Measurements from ENCODE around the gene B3GNT2.
"Not testable (repeated sequence)": the region's sequence is repeated elsewhere in the genome, so short reads cannot be mapped to it uniquely, and the experiment has no call there.

B3GNT2 gene

GRCh38 chr2:62185475-62186155, 10.3 kb upstream of the B3GNT2 start:
- no peak for DNase-seq (ENCODE audit: low spot score)

DNA sequence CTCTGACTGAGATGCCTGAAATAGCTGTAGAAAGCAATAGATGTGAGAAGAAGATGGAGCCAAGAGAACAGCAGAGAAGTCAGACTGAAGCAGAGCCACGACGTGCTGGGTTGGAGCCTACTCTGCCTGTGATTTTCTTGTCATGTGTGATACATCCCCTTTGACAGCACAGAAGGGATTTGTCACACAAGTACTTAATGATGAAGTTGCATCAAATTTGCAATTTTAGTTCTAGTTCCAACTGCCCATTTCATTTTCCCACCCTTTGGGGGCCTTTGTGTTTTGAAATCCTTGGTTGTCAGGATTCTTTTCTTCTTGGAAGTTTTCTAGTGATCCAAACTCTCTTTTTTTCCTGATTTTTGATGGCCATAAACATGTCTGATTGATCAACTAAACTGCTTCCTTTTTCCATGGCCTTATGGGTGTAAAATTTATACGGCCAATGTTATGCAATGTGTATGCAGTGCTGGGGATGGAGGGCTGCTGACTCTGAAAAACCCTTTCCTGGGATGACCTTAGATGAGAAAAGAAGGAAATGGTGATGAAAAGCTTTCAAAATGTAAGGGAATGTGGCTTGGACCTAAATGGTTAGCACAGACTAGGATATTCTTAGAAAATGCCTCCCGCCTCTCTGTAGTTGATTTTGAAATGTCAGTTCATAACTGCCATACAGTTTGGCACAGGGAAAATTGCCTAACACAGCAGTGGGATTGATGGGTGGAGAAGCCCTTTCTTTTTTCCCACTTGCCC, 9.6 kb upstream of the B3GNT2 start:
- no peak for DNase-seq (ENCODE audit: low spot score)

- DNase-seq (ENCODE audit: low spot score): no peak
Measured at GRCh38 chr2:62187246-62187645, 8.7 kb upstream of the B3GNT2 start.

DNA sequence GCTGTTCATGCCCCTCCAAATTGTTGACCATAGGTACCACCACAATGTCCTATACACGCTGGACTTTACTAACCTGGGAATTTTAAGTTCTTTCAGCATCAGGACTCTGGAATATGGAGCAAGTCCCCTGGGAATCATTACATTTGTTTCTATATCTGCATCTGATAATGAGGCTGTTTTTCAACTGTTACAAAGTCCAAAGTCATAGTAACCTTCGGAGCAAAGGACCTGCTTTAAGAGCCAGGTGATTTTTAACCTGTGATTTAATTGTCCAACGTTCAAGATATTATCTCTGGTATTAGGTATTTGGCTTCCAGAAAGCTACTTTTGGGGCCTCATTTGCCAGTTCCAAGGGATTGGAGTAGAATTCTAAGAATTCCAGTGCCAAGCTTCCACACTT, 7.5 kb upstream of the B3GNT2 start:
- DNase-seq (ENCODE audit: low spot score): no peak

DNA sequence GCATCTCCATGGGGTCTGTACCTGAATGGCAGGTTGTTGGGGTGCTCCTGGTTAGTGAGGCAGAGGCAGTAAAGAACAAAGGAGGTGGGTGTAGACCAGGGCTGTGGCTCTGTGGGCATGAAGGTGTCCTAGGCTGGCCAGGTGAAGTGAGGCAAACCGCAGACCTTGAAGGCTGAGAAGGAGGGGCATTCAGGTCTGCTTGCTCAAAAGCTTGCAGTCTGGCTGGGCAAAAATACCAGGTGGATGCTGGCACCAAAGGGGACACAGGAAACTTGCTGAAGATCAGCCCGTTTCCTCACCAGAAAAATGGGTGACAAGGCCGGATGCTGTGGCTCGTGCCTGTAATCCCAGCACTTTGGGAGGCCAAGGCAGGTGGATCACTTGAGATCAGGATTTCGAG, 6.7 kb upstream of the B3GNT2 start:
- no peak for DNase-seq (ENCODE audit: low spot score)

- DNase-seq (ENCODE audit: low spot score): no peak
Measured at GRCh38 chr2:62192811-62193210, 3.1 kb upstream of the B3GNT2 start.

DNA sequence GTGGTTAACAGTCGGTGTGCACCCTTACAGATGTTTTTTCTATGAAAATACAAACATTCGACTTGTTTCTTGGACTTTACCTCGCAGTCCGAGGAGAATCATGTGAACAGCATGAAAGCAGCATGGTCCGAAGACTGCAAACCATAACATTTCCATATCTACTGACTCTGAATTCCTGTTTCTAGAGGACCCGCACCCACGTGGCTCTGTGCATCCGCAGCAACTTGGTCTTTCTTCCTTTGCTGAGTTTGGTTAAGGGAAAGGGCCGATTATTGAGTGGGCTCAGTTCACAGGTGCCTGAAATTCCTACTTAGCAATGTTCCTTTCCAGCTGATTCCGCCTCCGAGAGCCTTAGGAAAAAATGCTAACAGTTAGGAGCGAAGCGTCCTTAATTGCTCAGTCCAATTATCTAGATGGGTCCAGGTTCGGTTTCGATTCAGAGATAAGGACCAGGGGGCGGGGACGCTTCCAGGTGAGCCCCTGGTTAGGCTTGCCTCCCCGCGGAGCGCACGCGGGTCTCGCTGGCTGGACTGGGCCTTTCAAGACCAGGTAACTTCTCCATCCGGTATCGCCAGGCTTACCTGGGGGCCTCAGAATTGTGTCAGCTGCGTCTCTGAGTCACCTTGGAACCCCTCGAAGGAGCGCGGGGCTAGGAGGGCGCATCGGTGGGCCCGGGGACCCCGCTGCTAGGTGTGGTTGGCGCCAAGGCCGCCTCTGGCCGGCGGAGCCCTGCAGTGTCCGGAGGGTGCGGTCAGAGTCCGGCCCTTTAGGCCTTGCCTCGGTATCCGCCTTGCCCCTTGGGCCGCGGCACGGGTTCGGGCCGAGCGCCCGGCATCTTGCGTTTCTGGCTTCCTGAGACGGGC, 1.1 kb upstream of the B3GNT2 start:
- peak; percentile 11 for DNase-seq (ENCODE audit: low spot score)

- no peak for DNase-seq (ENCODE audit: low spot score)
Measured at GRCh38 chr2:62196278-62196901, 475 bp downstream of the B3GNT2 start.

GRCh38 chr2:62197011-62197924, 1.4 kb downstream of the B3GNT2 start:
- DNase-seq (ENCODE audit: low spot score): peak; percentile 56

GRCh38 chr2:62197925-62198633, 2.2 kb downstream of the B3GNT2 start:
- no peak for DNase-seq (ENCODE audit: low spot score)

DNA sequence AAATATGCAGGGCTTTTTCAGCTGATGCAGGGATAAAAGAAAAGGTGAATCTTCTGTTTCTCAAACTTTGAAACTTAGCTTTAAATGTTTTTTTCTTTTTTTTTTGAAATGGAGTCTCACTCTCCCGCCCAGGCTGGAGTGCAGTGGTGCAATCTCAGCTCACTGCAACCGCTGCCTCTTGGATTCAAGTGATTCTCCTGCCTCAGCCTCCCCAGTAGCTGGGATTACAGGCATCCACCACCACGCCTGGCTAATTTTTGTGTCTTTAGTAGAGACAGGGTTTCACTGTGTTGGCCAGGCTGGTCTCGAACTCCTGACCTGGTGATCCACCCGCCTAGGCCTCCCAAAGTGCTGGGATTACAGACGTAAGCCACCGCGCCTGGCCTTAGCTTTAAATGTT, 2.9 kb downstream of the B3GNT2 start:
- DNase-seq (ENCODE audit: low spot score): not testable (repeated sequence)

DNA sequence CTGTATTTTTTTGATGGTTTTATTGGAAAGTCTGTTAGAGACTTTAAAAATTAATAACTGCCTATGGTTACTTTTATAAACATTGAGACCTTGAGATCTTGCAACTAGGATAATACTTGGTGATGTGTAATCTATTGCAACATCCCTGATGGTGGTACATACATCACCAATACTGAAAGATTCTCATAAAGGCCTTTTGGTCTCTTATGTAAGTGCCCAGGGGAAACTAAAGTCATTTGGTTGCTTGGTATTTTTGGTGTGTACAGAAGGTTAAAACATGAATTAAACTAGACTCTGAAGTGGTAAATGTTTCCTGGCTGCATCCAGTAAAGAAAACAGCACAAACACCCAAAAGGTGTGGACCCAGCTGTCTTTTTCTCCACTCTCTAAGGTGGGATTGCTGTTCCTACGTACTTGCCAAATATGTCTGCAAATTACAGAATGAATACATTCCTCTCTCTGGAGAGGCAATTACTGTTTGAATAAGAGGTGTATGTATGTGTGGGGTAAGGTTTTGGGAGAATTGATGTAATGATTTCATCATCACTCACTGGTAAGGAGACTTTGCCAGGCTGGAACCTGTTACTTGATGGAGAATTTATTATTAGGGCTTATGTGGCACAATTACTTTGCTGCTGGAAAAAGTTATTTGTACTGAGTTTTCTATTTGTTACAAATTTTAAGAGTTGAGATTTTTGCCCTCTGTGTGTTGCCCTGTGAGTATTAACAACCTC, 3.6 kb downstream of the B3GNT2 start:
- DNase-seq (ENCODE audit: low spot score): no peak

GRCh38 chr2:62200291-62200841, 4.5 kb downstream of the B3GNT2 start:
- no peak for DNase-seq (ENCODE audit: low spot score)

GRCh38 chr2:62200868-62201267, 5.0 kb downstream of the B3GNT2 start:
- no peak for DNase-seq (ENCODE audit: low spot score)

GRCh38 chr2:62201307-62201706, 5.4 kb downstream of the B3GNT2 start:
- no peak for DNase-seq (ENCODE audit: low spot score)

DNA sequence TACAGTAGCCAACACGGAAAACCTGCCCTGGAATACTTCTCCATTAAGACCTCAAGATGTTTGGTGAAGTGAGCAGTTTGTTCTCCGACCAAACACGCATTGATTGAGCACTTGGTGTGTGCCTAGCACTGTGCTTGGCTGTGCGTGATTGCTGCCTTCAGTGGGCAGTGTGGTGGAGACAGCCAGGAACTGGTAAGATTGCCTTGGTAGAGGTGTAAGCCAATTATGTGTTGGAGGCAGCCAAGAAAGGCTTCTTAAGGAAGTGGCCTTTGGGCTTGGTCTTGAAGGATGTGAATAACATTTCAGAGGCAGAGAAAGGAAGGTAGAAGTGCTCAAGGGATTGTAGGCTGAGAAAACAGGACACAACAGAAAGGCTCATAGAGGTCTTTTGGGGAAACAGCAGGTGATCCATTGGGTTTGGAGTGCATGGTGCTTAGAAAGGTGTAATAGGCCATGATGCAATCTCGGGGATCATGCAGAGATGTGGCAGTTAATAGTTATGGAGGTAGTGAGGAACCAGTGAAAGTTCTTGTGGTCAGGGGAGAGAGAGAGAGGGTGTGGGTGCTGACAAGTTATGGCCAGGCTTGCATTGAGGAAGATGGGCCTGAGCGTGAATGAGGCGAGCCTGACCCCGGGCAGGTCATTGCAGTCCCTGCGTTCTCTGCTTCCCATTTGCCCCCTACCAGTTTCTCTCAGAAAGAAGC, 6.3 kb downstream of the B3GNT2 start:
- DNase-seq (ENCODE audit: low spot score): no peak

GRCh38 chr2:62202729-62203128, 6.8 kb downstream of the B3GNT2 start:
- DNase-seq (ENCODE audit: low spot score): no peak

GRCh38 chr2:62203459-62203858, 7.5 kb downstream of the B3GNT2 start:
- DNase-seq (ENCODE audit: low spot score): no peak

DNA sequence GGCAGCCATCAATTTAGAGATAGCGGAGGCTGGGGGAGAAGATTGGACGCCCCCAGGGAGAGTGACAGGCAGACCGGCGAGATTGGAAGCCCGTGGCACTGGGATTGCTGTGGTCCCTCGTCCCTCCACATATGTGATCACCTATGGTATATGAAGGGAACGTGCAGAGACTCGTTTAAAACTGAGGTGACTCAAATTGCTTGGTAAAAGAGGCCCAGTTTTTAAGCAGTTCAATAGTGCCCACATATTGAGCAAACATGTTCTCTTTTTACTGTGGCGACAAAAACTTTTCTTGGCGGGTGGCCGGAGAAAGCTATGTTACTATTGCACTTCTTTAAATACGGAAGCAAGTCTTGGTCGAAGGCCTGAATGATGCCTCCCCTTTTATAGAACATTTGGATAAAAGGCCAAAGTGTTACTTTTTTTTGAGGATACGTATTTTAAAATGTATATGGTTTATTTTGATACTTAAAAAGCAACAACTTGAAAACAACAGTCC, 9.1 kb downstream of the B3GNT2 start:
- no peak for DNase-seq (ENCODE audit: low spot score)

Measured in AG20443 (cell line).